ENCODE results near the gene SAFB. TPM values are rescaled to one million over a fixed set of nuclear protein-coding genes. Genes with fewer than 3 reads are reported as not detected.

Gene SAFB
- polyA plus RNA-seq, 1 donor from 2014 or later = 89.8 TPM

GRCh38 chr19:5697022-5697889 lies 74.4 kb downstream of the SAFB start:
- Histone ChIP-seq H2AFZ (ENCODE audit: low read depth, low read length) (no peak overlapping the region), H4K20me1 (ENCODE audit: insufficient read depth) (peaks cover 2% of the 10 kb centered on the region), H3F3A (ENCODE audit: insufficient read depth, low read length, poor library complexity, severe bottlenecking) (no peaks in the 10 kb centered on the region), H3K4me2 (ENCODE audit: low read length) (no peak overlapping the region), H3K9me2 (ENCODE audit: insufficient read depth, low read length) (no peaks in the 10 kb centered on the region), H3K36me3 (ENCODE audit: insufficient read depth, low read length) (no peaks in the 10 kb centered on the region), H3K9me3 (ENCODE audit: low read length) (no peaks in the 10 kb centered on the region), H3K79me2 (replicated peaks; ENCODE audit: insufficient read depth, low read length) (peaks cover 5% of the 10 kb centered on the region), H3K27me3 (ENCODE audit: insufficient read depth, low read depth, low read length) (no peaks in the 10 kb centered on the region), H3K27ac (ENCODE audit: low read length) (no peak overlapping the region), H3K9ac (ENCODE audit: low read length) (no peak overlapping the region), H3K4me3 (ENCODE audit: low read length) (no peak overlapping the region)
- TF ChIP-seq EP300 (conservative IDR thresholded peaks at IDR 0.05; ENCODE audit: poor library complexity, severe bottlenecking) = no peak
- TF ChIP-seq CTCF (IDR thresholded peaks at IDR 0.05; ENCODE audit: poor library complexity, severe bottlenecking) = no peak
- TF ChIP-seq RAD21 (conservative IDR thresholded peaks at IDR 0.05) = no peak
- no peak for TF ChIP-seq TAF1 (IDR thresholded peaks at IDR 0.05; ENCODE audit: low read depth)
- no peak for TF ChIP-seq POLR2AphosphoS5 (IDR thresholded peaks at IDR 0.05)
- no peak for TF ChIP-seq EZH2 (IDR thresholded peaks at IDR 0.05; ENCODE audit: borderline replicate concordance, insufficient read depth, low read length, poor library complexity, severe bottlenecking)
- TF ChIP-seq REST (IDR thresholded peaks at IDR 0.05; ENCODE audit: borderline replicate concordance) = no peak
- no peak for TF ChIP-seq MXI1 (conservative IDR thresholded peaks at IDR 0.05; ENCODE audit: poor library complexity, severe bottlenecking)
- no peak for TF ChIP-seq SMC3 (conservative IDR thresholded peaks at IDR 0.05; ENCODE audit: poor library complexity)

GRCh38 chr19:5697890-5698634 lies 75.2 kb downstream of the SAFB start:
- Histone ChIP-seq H3K9ac (ENCODE audit: low read length) (no peak overlapping the region), H3K9me3 (ENCODE audit: low read length) (no peaks in the 10 kb centered on the region), H3F3A (ENCODE audit: insufficient read depth, low read length, poor library complexity, severe bottlenecking) (no peaks in the 10 kb centered on the region), H3K9me2 (ENCODE audit: insufficient read depth, low read length) (no peaks in the 10 kb centered on the region), H2AFZ (ENCODE audit: low read depth, low read length) (no peak overlapping the region), H3K4me2 (ENCODE audit: low read length) (no peak overlapping the region), H3K27me3 (ENCODE audit: insufficient read depth, low read depth, low read length) (no peaks in the 10 kb centered on the region), H3K36me3 (ENCODE audit: insufficient read depth, low read length) (no peaks in the 10 kb centered on the region), H3K4me3 (ENCODE audit: low read length) (no peak overlapping the region), H3K79me2 (replicated peaks; ENCODE audit: insufficient read depth, low read length) (no peaks in the 10 kb centered on the region), H3K27ac (ENCODE audit: low read length) (no peak overlapping the region), H4K20me1 (ENCODE audit: insufficient read depth) (no peaks in the 10 kb centered on the region)
- TF ChIP-seq EZH2 (IDR thresholded peaks at IDR 0.05; ENCODE audit: borderline replicate concordance, insufficient read depth, low read length, poor library complexity, severe bottlenecking) = no peak
- TF ChIP-seq POLR2AphosphoS5 (IDR thresholded peaks at IDR 0.05) = no peak
- no peak for TF ChIP-seq EP300 (conservative IDR thresholded peaks at IDR 0.05; ENCODE audit: poor library complexity, severe bottlenecking)
- no peak for TF ChIP-seq MXI1 (conservative IDR thresholded peaks at IDR 0.05; ENCODE audit: poor library complexity, severe bottlenecking)
- TF ChIP-seq TAF1 (IDR thresholded peaks at IDR 0.05; ENCODE audit: low read depth) = no peak
- no peak for TF ChIP-seq RAD21 (conservative IDR thresholded peaks at IDR 0.05)
- TF ChIP-seq SMC3 (conservative IDR thresholded peaks at IDR 0.05; ENCODE audit: poor library complexity) = no peak
- TF ChIP-seq REST (IDR thresholded peaks at IDR 0.05; ENCODE audit: borderline replicate concordance) = no peak
- TF ChIP-seq CTCF (IDR thresholded peaks at IDR 0.05; ENCODE audit: poor library complexity, severe bottlenecking) = no peak
